Activated CD4-positive, CD25-positive, alpha-beta regulatory T cell treated with anti-CD3 and anti-CD28 coated beads, Interleukin-2, amount 50 U/mL, for 72 hours (primary cell): ENCODE results near the gene LRCOL1.

Source experiments
- DNase-seq: peaks from one replicate; pipeline ENCODE4 v3.0.0; 2021

Gene LRCOL1

GRCh38 chr12:132610051-132610759 lies at the start of gene LRCOL1:
TSS of gene LRCOL1 (minus strand) at chr12:132610582. CDS start at chr12:132606251, 4,331 bp downstream.
- DNase-seq: no peak

- DNase-seq: no peak
Measured at GRCh38 chr12:132660052-132660451, 49.7 kb upstream of the LRCOL1 start.

- DNase-seq: no peak
Measured at GRCh38 chr12:132659146-132659545, 48.8 kb upstream of the LRCOL1 start.

- no peak for DNase-seq
Measured at GRCh38 chr12:132658149-132658894, 47.9 kb upstream of the LRCOL1 start.

GRCh38 chr12:132657004-132657727 lies 46.8 kb upstream of the LRCOL1 start:
- DNase-seq: no peak

- no peak for DNase-seq
Measured at GRCh38 chr12:132653567-132654290, 43.3 kb upstream of the LRCOL1 start.

GRCh38 chr12:132651444-132652100 lies 41.2 kb upstream of the LRCOL1 start:
- DNase-seq: no peak

- no peak for DNase-seq
Measured at GRCh38 chr12:132649226-132649945, 39.0 kb upstream of the LRCOL1 start.

GRCh38 chr12:132648616-132649225 lies 38.3 kb upstream of the LRCOL1 start:
- no peak for DNase-seq

GRCh38 chr12:132647858-132648257 lies 37.5 kb upstream of the LRCOL1 start:
- no peak for DNase-seq

- DNase-seq: no peak
Measured at GRCh38 chr12:132646850-132647249, 36.5 kb upstream of the LRCOL1 start.

GRCh38 chr12:132642846-132643835 lies 32.8 kb upstream of the LRCOL1 start:
- DNase-seq: no peak

GRCh38 chr12:132641811-132642650 lies 31.6 kb upstream of the LRCOL1 start:
- DNase-seq: no peak

GRCh38 chr12:132640936-132641335 lies 30.6 kb upstream of the LRCOL1 start:
- no peak for DNase-seq

GRCh38 chr12:132639956-132640520 lies 29.7 kb upstream of the LRCOL1 start:
- DNase-seq: no peak

- DNase-seq: no peak
Measured at GRCh38 chr12:132638541-132639408, 28.4 kb upstream of the LRCOL1 start.

GRCh38 chr12:132637811-132638210 lies 27.4 kb upstream of the LRCOL1 start:
- DNase-seq: no peak
